ENCODE data around the gene ATP2C1.
"Not testable (repeated sequence)": the region's sequence is repeated elsewhere in the genome, so short reads cannot be mapped to it uniquely, and the experiment has no call there.

The ATP2C1 gene

DNA sequence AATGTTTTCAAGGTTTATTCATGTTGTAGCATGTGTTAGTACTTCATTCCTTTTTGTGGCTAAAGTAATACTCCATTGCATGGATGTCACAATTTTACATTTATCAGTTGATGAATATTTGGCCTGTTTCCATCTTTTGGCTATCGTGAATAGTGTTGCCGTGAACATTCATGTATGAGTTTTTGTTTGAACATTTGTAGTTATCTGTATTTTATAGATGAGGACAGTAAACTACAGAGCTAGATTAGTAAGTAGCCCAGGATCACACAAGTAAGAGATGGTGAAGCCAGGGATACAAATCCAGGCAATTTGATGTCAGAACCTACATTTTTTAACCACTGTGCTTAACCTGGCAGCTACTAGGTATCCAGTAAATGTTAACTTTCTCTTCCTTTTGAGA, 69.6 kb downstream of the ATP2C1 start:
- no peaks in the 10 kb centered on the region for H3K9me3 Mint-ChIP-seq
- peaks cover 54% of the 10 kb centered on the region for H3K36me3 Mint-ChIP-seq (ENCODE audit: low read depth)
- H3K4me3 Mint-ChIP-seq: no peak overlapping the region
- H3K4me1 Mint-ChIP-seq (ENCODE audit: low read depth): peaks cover 1% of the 10 kb centered on the region
- no peak for DNase-seq (ENCODE audit: low spot score)
- H3K27ac Mint-ChIP-seq: no peak overlapping the region
- H3K27me3 Mint-ChIP-seq (ENCODE audit: low read depth): no peaks in the 10 kb centered on the region

DNA sequence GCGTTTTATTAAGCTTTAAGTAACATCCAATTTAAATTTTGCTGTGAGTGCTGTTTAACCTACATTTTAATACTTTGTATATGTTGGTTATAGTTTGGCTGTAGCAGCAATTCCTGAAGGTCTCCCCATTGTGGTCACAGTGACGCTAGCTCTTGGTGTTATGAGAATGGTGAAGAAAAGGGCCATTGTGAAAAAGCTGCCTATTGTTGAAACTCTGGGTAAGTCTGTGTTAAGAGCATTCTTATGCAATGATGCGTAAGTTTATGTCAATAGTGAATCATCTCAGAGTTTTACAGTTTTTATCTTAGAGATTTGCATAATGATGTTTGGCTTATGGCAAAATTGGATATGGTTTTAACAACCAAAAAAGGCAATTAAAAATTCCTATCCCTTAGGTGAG, 70.0 kb downstream of the ATP2C1 start:
- H3K27ac Mint-ChIP-seq: no peak overlapping the region
- H3K4me1 Mint-ChIP-seq (ENCODE audit: low read depth): peaks cover 1% of the 10 kb centered on the region
- no peak for DNase-seq (ENCODE audit: low spot score)
- no peaks in the 10 kb centered on the region for H3K9me3 Mint-ChIP-seq
- no peaks in the 10 kb centered on the region for H3K27me3 Mint-ChIP-seq (ENCODE audit: low read depth)
- H3K36me3 Mint-ChIP-seq (ENCODE audit: low read depth): peaks cover 54% of the 10 kb centered on the region
- H3K4me3 Mint-ChIP-seq: no peak overlapping the region

DNA sequence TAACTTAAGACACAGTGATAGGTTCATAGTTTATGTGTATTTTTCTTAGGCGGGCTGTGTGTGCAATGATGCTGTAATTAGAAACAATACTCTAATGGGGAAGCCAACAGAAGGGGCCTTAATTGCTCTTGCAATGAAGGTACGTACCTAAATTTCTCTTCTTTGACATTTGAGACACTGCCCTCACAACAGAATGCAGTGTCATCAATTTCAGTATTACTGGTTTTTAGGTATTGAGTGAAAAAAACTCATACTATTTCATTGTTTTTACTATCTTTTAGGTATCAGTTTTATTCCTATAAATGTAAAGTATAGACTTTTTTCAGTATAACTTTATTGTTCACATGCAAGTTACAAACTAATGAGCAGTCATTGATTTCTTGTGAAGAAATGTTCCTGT, 73.4 kb downstream of the ATP2C1 start:
- H3K27me3 Mint-ChIP-seq (ENCODE audit: low read depth): no peaks in the 10 kb centered on the region
- H3K36me3 Mint-ChIP-seq (ENCODE audit: low read depth): peaks cover 39% of the 10 kb centered on the region
- H3K4me1 Mint-ChIP-seq (ENCODE audit: low read depth): peaks cover 1% of the 10 kb centered on the region
- H3K4me3 Mint-ChIP-seq: no peak overlapping the region
- no peak for DNase-seq (ENCODE audit: low spot score)
- H3K27ac Mint-ChIP-seq: no peak overlapping the region
- no peaks in the 10 kb centered on the region for H3K9me3 Mint-ChIP-seq

DNA sequence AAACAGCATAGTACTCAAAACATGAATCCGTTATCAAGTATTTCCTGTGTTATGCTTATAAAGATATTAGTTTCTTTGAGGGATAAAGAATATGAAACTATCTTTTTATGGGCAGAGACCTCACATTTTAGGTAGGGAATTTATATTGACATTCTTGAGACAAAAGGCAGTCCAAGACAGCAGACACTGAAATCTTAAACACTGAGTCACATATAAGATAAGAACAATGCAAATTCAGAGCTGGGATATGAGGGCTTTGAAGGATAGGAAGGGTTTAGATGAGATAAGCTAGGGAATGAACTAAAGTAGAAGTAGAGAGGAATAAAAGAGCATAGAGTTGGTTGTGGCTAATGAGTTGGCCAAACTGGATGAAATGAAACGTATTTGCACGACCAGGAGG, 74.3 kb downstream of the ATP2C1 start:
- no peak for DNase-seq (ENCODE audit: low spot score)
- no peaks in the 10 kb centered on the region for H3K27me3 Mint-ChIP-seq (ENCODE audit: low read depth)
- H3K4me3 Mint-ChIP-seq: no peak overlapping the region
- no peak overlapping the region for H3K27ac Mint-ChIP-seq
- H3K36me3 Mint-ChIP-seq (ENCODE audit: low read depth): peaks cover 40% of the 10 kb centered on the region
- no peaks in the 10 kb centered on the region for H3K9me3 Mint-ChIP-seq
- H3K4me1 Mint-ChIP-seq (ENCODE audit: low read depth): peaks cover 1% of the 10 kb centered on the region

- H3K4me3 Mint-ChIP-seq: no peak overlapping the region
- peaks cover 40% of the 10 kb centered on the region for H3K36me3 Mint-ChIP-seq (ENCODE audit: low read depth)
- H3K27me3 Mint-ChIP-seq (ENCODE audit: low read depth): no peaks in the 10 kb centered on the region
- peaks cover 1% of the 10 kb centered on the region for H3K4me1 Mint-ChIP-seq (ENCODE audit: low read depth)
- H3K27ac Mint-ChIP-seq: no peak overlapping the region
- no peaks in the 10 kb centered on the region for H3K9me3 Mint-ChIP-seq
- DNase-seq (ENCODE audit: low spot score): no peak
Measured at GRCh38 chr3:130969621-130970020, 75.7 kb downstream of the ATP2C1 start.

GRCh38 chr3:130971208-130971607, 77.3 kb downstream of the ATP2C1 start:
- no peaks in the 10 kb centered on the region for H3K9me3 Mint-ChIP-seq
- H3K27me3 Mint-ChIP-seq (ENCODE audit: low read depth): no peaks in the 10 kb centered on the region
- H3K27ac Mint-ChIP-seq: no peak overlapping the region
- no peak for DNase-seq (ENCODE audit: low spot score)
- peaks cover 37% of the 10 kb centered on the region for H3K36me3 Mint-ChIP-seq (ENCODE audit: low read depth)
- H3K4me1 Mint-ChIP-seq (ENCODE audit: low read depth): peaks cover 1% of the 10 kb centered on the region
- no peak overlapping the region for H3K4me3 Mint-ChIP-seq

GRCh38 chr3:130972592-130972991, 78.7 kb downstream of the ATP2C1 start:
- not testable (repeated sequence) for H3K9me3 Mint-ChIP-seq; H3K4me3 Mint-ChIP-seq; DNase-seq (ENCODE audit: low spot score); H3K4me1 Mint-ChIP-seq (ENCODE audit: low read depth); H3K27ac Mint-ChIP-seq; H3K27me3 Mint-ChIP-seq (ENCODE audit: low read depth)
- H3K36me3 Mint-ChIP-seq (ENCODE audit: low read depth): peaks cover 33% of the 10 kb centered on the region

DNA sequence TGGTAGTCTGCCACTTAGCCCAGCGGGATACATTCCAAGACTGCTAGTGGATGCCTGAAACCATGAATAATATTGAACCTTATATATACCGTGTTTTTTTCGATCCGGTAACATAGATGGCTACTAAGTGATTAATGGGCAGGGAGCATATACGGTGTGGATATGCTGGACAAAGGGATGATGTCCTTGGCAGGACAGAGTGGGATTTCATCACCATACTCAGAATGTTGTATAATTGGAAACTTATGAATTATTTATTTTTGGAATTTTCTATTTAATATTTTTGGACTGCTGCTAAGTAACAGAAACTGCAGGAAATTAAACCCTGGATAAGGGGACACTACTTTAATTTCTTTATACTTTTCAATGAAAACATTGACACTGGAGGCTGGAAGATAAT, 79.5 kb downstream of the ATP2C1 start:
- Mint-ChIP-seq H3K4me3 (no peak overlapping the region), H3K27me3 (ENCODE audit: low read depth) (no peaks in the 10 kb centered on the region), H3K36me3 (ENCODE audit: low read depth) (peaks cover 28% of the 10 kb centered on the region), H3K9me3 (no peaks in the 10 kb centered on the region), H3K27ac (no peak overlapping the region), H3K4me1 (ENCODE audit: low read depth) (no peaks in the 10 kb centered on the region)
- DNase-seq (ENCODE audit: low spot score): no peak

DNA sequence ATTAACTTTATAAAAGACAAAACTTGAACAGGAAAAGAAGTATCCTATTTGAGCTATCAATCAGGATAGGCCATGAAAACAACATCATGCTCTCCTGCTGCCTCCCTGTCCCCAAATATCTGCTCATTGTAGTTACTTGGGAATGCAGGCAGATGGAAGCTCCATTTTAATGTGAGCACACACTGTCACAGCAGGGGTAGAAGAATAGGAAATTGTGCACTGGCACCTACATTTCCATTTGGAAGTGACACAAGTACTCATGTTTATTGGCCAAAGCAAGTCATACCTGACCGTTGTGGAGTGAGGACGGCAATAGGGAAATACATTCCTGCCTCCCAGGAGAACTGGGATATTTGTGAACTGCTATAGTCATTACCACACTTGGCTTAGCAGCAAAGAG, 80.3 kb downstream of the ATP2C1 start:
- DNase-seq (ENCODE audit: low spot score): no peak
- Mint-ChIP-seq H3K27ac (no peak overlapping the region), H3K4me3 (no peak overlapping the region), H3K27me3 (ENCODE audit: low read depth) (no peaks in the 10 kb centered on the region), H3K4me1 (ENCODE audit: low read depth) (no peaks in the 10 kb centered on the region), H3K36me3 (ENCODE audit: low read depth) (peaks cover 28% of the 10 kb centered on the region), H3K9me3 (no peaks in the 10 kb centered on the region)

DNA sequence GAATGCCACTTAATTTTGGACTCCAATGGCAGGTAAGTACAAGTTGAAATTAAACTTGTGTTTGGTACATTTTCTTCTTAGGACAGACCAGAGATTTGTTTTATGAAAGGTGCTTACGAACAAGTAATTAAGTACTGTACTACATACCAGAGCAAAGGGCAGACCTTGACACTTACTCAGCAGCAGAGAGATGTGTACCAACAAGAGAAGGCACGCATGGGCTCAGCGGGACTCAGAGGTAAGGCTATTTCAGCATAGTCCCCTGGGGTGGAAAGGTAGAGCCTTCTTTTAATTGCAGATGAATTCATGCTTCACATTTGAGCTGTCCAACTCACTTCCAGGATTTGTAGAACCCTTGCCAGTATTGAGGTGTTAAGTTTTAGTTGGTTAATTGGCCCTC, 81.4 kb downstream of the ATP2C1 start:
- H3K9me3 Mint-ChIP-seq: no peaks in the 10 kb centered on the region
- no peak overlapping the region for H3K4me3 Mint-ChIP-seq
- DNase-seq (ENCODE audit: low spot score): no peak
- H3K27ac Mint-ChIP-seq: no peak overlapping the region
- peaks cover 30% of the 10 kb centered on the region for H3K36me3 Mint-ChIP-seq (ENCODE audit: low read depth)
- no peaks in the 10 kb centered on the region for H3K27me3 Mint-ChIP-seq (ENCODE audit: low read depth)
- H3K4me1 Mint-ChIP-seq (ENCODE audit: low read depth): no peaks in the 10 kb centered on the region

DNA sequence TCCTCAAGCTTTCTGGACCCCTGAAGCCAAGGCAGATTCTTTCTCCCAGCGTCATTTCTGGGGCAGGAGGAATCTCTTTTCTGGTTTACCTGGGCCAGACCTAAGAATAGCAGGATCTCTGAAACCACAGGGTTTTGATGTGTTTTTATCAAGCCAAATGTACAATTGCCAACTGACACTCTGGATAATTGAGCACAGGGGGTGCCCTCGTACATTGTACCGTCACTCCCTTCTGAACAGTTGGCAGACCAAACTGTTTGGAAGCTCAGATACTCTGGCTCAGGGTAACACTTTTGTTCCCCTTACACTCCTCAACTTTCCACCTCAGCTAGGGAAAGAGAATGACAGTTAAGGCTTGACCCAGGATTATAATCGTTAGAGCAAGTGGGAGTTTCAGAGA, 82.8 kb downstream of the ATP2C1 start:
- Mint-ChIP-seq H3K4me3 (no peak overlapping the region), H3K27me3 (ENCODE audit: low read depth) (no peaks in the 10 kb centered on the region), H3K4me1 (ENCODE audit: low read depth) (no peaks in the 10 kb centered on the region), H3K36me3 (ENCODE audit: low read depth) (peaks cover 26% of the 10 kb centered on the region), H3K9me3 (no peaks in the 10 kb centered on the region), H3K27ac (no peak overlapping the region)
- no peak for DNase-seq (ENCODE audit: low spot score)

DNA sequence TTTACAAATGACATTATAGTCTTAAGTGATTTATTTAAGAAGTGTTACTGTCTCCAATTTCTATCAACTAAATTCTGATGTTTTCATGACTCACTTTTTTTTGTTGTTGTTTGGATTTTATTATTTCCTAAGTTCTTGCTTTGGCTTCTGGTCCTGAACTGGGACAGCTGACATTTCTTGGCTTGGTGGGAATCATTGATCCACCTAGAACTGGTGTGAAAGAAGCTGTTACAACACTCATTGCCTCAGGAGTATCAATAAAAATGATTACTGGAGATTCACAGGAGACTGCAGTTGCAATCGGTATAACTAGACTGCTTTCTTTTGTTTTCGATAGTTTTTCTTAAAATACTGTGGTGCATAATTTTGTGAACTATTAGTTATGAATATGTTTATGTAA, 85.2 kb downstream of the ATP2C1 start:
- H3K9me3 Mint-ChIP-seq: no peaks in the 10 kb centered on the region
- no peaks in the 10 kb centered on the region for H3K4me1 Mint-ChIP-seq (ENCODE audit: low read depth)
- H3K27ac Mint-ChIP-seq: no peak overlapping the region
- peaks cover 18% of the 10 kb centered on the region for H3K36me3 Mint-ChIP-seq (ENCODE audit: low read depth)
- DNase-seq (ENCODE audit: low spot score): no peak
- H3K27me3 Mint-ChIP-seq (ENCODE audit: low read depth): no peaks in the 10 kb centered on the region
- H3K4me3 Mint-ChIP-seq: no peak overlapping the region

DNA sequence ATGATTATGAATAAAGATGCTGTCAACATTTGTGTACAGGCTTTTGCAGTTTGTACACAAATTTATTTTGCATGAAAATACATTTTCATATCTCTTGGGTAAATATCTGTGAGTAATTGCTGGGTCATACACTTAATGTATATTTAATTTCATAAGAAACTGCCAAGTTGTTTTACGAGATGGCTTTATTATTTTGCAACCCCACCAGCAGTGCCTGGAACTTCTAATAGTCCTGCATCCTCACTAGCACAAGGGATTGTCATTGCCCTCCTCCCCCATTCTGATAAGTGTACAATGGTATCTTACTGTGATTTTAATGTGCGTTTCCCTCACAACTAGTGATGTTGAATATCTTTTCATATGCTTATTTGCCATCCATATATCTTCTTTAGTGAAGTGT, 87.6 kb downstream of the ATP2C1 start:
- DNase-seq (ENCODE audit: low spot score): no peak
- Mint-ChIP-seq H3K27me3 (ENCODE audit: low read depth) (no peaks in the 10 kb centered on the region), H3K4me3 (no peak overlapping the region), H3K4me1 (ENCODE audit: low read depth) (no peaks in the 10 kb centered on the region), H3K9me3 (no peaks in the 10 kb centered on the region), H3K27ac (no peak overlapping the region), H3K36me3 (ENCODE audit: low read depth) (peaks cover 13% of the 10 kb centered on the region)

DNA sequence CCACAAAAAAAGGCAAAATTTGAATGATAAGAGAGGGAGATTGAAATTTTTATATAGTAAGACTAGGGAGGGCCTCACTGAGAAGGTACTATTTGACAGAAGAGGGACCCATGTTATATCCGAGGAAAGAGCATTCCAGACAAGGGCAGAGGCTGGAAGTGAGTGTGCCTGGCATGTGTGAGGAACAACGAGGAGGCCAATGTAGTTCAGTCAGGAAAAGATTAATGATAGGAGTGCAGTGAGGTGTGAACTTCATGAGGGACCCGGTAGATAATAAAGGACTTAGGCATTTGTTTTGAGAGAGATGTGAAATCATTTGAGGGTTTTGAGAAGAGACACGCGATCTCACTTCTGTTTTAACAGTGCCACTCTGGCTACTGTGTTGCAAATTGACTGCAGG, 96.4 kb downstream of the ATP2C1 start:
- H3K27ac Mint-ChIP-seq: no peak overlapping the region
- H3K27me3 Mint-ChIP-seq (ENCODE audit: low read depth): no peaks in the 10 kb centered on the region
- no peak overlapping the region for H3K4me3 Mint-ChIP-seq
- peaks cover 23% of the 10 kb centered on the region for H3K36me3 Mint-ChIP-seq (ENCODE audit: low read depth)
- H3K9me3 Mint-ChIP-seq: no peaks in the 10 kb centered on the region
- peaks cover 8% of the 10 kb centered on the region for H3K4me1 Mint-ChIP-seq (ENCODE audit: low read depth)
- no peak for DNase-seq (ENCODE audit: low spot score)

DNA sequence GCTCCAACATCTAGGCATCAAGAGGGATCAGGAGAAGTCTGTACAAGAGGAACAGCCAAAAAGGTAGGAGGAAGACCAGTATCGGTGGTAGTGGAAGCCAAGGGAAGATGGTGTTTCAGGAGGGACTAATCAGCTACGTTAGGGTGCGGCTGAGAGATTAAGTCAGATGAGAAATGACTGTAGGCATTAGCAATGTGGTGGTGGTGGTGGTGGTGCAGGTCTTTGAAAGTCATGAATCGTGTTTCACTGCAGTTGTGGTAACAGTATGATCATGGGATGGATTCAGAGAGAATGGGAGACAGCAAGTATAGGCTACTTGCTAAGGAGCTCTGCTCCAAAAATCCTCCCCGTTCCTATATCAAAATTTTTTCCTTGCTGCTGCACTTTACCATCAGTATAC, 97.2 kb downstream of the ATP2C1 start:
- Mint-ChIP-seq H3K4me3 (no peak overlapping the region), H3K27ac (no peak overlapping the region), H3K27me3 (ENCODE audit: low read depth) (no peaks in the 10 kb centered on the region), H3K9me3 (no peaks in the 10 kb centered on the region), H3K4me1 (ENCODE audit: low read depth) (peaks cover 8% of the 10 kb centered on the region), H3K36me3 (ENCODE audit: low read depth) (peaks cover 22% of the 10 kb centered on the region)
- no peak for DNase-seq (ENCODE audit: low spot score)
